NCI-H1417 (cell line): ENCODE results near the gene OGT.
"Not testable (repeated sequence)": the region's sequence is repeated elsewhere in the genome, so short reads cannot be mapped to it uniquely, and the experiment has no call there.

Experiments used
- DNase-seq, 3 experiments: peaks; one replicate each; lab custom pipeline; 2025; lab: John Stamatoyannopoulos, UW

The OGT gene

GRCh38 chrX:71540801-71541200 is 7.9 kb downstream of the OGT start:
- DNase-seq: no peak

GRCh38 chrX:71541210-71542022 is 8.5 kb downstream of the OGT start:
- DNase-seq: no peak

- no peak for DNase-seq
Measured at GRCh38 chrX:71542411-71542810, 9.5 kb downstream of the OGT start.

DNA sequence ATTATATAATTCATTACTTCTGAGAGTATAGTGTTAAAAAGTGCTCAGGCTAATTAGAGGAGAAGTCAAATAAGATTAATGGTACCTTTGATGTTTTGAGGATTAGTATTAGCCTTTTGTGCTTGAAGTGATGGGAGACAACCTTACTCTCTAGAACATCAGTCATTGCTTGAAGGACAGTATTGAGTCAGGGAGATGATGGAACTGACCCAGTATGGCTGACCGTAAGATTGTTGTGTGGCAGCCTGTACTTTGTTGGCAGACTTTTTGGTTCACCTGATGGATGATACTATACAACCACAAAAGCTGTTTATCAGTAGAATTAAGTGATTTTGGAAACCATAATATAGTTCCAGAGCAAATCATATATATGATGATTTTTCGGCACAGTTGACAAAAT is 9.9 kb downstream of the OGT start:
- DNase-seq: peak in 1 of 3 experiments; percentile 48

DNA sequence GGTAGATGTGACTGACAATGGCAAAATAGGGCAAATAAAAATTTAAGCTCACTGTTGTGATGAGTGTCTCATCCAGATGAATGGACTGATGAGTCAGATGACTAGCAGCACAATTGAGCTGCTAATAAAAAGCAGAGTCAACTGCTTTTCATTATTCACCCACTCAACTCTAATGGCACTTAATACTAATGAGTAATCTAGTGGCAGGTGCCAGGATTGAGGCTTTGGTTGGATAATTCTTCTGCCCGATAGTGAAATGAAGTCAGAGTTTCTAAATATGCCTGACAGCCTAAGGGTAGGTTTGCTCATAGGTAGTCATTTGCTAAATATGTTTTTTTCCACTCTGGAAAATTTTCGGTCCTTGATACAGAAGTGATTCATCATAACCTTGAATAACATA is 10.4 kb downstream of the OGT start:
- peak in 2 of 3 experiments; percentile 63 to 94 for DNase-seq

DNA sequence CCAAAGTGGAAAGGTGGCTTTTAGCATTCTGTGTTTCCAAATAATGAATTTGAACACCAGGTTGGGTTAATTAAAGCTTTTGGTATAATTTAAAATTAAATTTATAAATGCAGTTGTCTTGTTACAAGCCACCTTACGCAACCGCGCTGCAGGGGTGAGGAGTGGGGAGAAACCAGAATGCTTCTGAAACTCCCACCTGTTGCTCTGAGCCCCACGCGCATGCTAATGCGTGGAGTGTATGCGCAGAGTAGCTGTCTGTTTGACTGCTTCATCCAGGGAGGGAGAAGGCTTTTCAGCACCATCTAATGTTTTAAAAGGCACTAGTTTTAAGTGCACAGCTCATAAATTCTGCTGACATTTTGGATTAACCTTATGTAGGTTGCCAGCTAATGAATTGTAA is 12.5 kb downstream of the OGT start:
- DNase-seq: peak in 2 of 3 experiments; percentile 7 to 54

GRCh38 chrX:71546879-71547278 is 14.0 kb downstream of the OGT start:
- DNase-seq: no peak

- DNase-seq: no peak
Measured at GRCh38 chrX:71547339-71547738, 14.4 kb downstream of the OGT start.

- no peak for DNase-seq
Measured at GRCh38 chrX:71549986-71550385, 17.1 kb downstream of the OGT start.

- DNase-seq: no peak
Measured at GRCh38 chrX:71550578-71550977, 17.7 kb downstream of the OGT start.

GRCh38 chrX:71556036-71556435 is 23.1 kb downstream of the OGT start:
- DNase-seq: no peak

- DNase-seq: no peak
Measured at GRCh38 chrX:71558920-71559319, 26.0 kb downstream of the OGT start.

GRCh38 chrX:71559773-71560172 is 26.9 kb downstream of the OGT start:
- DNase-seq: not testable (repeated sequence)

GRCh38 chrX:71563921-71564320 is 31.0 kb downstream of the OGT start:
- DNase-seq: no peak

GRCh38 chrX:71565474-71566041 is 32.7 kb downstream of the OGT start:
- DNase-seq: no peak

- peak in 2 of 3 experiments; percentile 0 to 8 for DNase-seq
Measured at GRCh38 chrX:71571390-71571789, 38.5 kb downstream of the OGT start.

DNA sequence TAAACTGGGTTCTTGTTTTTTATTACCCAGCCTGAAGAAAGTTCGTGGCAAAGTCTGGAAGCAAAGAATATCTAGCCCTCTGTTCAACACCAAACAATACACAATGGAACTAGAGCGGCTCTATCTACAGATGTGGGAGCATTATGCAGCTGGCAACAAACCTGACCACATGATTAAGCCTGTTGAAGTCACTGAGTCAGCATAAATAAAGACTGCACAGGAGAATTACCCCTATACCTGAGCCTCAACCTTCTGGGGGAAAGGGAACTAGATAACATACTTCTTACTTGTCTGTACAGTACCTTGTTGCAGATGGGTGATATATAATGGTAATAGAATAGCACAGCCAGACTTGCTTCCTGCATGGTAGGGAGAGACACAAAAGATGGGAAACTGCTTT is 40.7 kb downstream of the OGT start:
- DNase-seq: no peak

DNA sequence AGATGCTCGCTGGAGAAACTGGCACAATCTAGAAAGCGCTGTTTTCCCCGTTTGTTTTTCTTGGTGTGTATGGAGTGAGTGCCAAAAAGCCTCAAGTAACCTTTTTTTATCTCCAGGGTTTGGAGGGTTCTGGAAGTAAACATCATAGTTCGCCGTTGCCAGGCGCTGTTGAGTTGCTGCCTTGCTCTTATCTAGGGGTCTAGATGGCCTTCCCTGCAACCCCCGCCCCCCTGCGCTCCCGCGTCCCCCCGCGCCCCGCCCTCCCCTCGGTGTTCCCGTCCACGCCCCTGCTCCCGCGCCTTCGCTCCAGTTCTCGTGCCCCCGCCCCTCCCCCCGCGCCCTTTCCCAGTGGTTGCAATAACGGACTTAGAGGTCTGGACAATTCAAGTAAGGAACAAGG is 44.8 kb downstream of the OGT start:
- no peak for DNase-seq

GRCh38 chrX:71578253-71579135 is 45.6 kb downstream of the OGT start, which contains the start of gene GCNA:
TSS of gene GCNA (plus strand) at chrX:71578437. CDS start at chrX:71580822, 2,385 bp downstream.
- no peak for DNase-seq

DNA sequence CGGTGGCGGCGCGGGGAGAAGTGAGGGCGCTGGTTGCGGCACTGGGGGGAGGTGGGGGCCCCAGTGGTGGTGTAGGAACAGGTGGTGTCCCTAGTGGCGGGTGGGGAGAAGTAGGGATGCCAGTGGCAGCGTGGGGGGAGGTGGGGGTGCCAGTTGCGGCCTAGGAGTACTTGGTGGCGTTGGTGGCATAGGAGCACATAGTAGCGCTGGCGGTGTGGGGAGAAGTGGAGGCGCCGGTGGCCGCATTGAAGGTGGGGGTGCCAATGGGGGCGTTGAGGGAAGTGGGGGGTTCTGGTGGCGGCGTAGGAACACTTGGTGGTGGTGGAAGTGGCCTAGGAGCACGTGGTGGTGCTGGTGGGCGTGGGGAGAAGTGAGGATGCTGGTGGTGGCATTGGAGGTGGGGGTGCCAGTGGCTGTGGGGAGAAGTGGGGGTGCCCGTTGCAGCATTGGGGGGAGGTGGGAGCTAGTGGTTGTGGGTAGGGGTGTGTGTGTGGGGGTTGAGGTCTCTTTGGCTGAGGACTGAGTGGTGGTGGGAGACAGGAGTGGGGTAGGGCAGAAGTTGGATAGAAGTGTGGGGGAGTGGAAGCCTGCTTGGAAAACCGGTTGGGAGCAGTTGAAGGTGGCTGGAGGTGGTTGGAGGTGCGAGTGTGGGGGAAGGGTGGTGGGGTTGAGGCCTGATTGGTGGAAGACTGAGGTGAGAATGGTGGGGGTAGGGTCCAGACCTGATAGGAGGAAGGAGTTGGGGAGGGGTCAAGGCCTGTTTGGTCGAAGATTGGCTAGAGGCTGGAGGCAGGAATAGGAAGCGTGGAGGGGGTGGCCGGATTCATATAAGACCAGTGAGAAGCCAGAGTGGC is 46.5 kb downstream of the OGT start:
- DNase-seq: no peak

DNA sequence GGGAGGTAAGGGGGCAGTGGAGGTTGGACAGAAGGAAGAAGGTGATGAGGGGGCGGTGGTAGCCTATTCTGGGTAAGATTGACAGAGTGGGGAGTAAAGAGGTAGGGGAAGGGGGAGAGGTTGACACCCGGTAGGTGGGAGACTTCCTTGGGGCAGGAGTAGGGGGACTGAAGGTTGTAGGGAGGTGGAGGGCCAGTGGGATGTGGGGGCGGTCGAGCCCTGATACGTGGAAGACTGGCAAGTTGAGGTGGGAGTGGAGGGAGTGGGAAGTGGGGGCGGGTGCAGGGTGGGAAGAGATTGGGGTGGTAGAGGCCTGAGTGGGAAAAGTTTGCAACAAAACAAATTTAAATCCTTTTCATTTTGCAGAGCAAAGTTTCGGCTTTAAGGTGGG is 47.1 kb downstream of the OGT start:
- no peak for DNase-seq

DNA sequence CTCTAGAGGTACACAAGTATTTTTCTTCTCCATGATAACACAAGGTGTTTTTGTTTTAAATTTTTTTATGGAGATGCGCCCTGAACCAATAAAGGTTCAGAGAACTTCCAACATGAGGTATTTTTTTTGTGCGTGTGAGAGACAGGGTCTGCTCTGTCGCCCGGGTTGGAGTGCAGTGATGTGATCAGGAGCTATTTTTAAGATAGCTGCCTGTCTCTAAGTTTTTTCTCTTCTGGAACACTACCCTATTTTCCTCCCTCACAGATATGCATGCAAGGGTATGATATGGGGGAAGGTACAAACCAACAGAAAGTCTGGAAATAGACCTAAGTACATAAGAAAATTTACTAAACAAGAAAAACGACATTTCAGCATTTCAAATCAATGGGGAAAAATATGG is 48.3 kb downstream of the OGT start:
- no peak for DNase-seq
